Measurements from ENCODE around the gene KDM8.
"Not testable (repeated sequence)": the region's sequence is repeated elsewhere in the genome, so short reads cannot be mapped to it uniquely, and the experiment has no call there.

DNA sequence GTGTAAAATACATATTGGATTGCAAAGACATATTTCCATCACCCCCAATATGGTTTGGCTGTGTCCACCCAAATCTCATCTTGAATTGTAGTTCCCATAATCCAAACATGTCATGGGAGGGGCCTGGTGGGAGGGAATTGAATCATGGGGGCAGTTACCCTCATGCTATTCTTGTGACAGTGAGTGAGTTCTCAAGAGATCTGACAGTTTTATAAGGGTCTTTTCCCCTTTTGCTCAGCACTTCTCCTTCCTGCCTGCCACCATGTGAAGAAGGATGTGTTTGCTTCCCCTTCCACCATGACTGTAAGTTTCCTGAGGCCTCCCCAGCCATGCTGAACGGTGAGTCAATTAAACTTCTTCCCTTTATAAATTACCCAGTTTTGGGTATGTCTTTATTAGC, 43.8 kb downstream of the KDM8 start:
- not testable (repeated sequence) for TF ChIP-seq POLR2A (IDR thresholded peaks at IDR 0.05; ENCODE audit: low read depth, low read length); TAF1 (IDR thresholded peaks at IDR 0.05; ENCODE audit: low read depth, low read length); POLR2AphosphoS5 (IDR thresholded peaks at IDR 0.05; ENCODE audit: low read depth, low read length); PAX5 (IDR thresholded peaks at IDR 0.05; ENCODE audit: insufficient read depth, low read length, severe bottlenecking); SPI1 (IDR thresholded peaks at IDR 0.05; ENCODE audit: low read depth, low read length); POU2F2 (IDR thresholded peaks at IDR 0.05; ENCODE audit: low read depth, low read length)
